Measurements from ENCODE around the gene SMIM43.
A peak's percentile ranks its signal among the peaks of the same experiment; 100 is the strongest.

Gene SMIM43

DNA sequence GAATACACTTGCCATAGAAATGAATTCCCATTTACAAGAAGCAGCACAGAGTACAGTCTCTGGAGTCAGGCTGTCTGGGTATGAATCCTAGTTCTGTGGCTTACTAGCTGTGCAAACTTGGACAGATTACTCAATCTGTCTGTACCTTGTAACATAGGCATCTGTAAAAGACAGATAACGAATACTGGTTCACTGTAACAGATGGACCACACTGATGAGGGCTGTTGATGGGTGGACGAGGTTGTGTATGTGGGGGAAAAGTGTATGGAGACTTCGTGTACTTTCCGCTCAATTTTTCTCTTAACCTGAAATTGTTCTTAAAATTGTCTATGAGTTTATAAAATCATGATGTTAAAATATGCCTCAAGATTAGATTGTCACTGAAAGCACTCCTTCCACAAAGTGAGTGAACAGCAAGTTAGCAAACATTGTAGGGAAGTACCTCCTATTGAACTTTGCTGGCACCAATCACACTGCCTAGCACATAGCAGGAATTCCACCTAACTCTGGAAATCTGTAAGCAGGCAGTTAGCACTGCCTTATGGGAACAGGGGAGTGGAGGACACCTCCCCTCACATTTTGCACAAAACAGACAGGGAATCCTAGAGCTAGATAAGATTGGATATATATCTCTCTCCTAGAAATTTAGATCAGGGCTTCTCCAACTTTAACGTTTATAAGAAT lies 29.7 kb upstream of the SMIM43 start:
- no peaks in the 10 kb centered on the region for H3K79me1 ChIP-seq (ENCODE audit: low read length)
- no peak overlapping the region for H2BK5ac ChIP-seq (ENCODE audit: low read length)
- no peak overlapping the region for H3K56ac ChIP-seq (ENCODE audit: low read length)
- no peak overlapping the region for H3K4ac ChIP-seq (ENCODE audit: low read depth, low read length)
- no peak overlapping the region for H3K9ac ChIP-seq (ENCODE audit: low read length)
- no peak overlapping the region for H3K18ac ChIP-seq (ENCODE audit: low read length)
- no peak overlapping the region for H2AK5ac ChIP-seq (ENCODE audit: low read length)
- no peak overlapping the region for H3K4me3 ChIP-seq (ENCODE audit: low read length)
- no peak overlapping the region for H4K8ac ChIP-seq (ENCODE audit: low read depth, low read length)
- no CpG with 5 or more reads among the region's 5 CpGs for WGBS (ENCODE audit: extremely low coverage, insufficient coverage, low lambda C conversion rate)
- no peaks in the 10 kb centered on the region for H3K27me3 ChIP-seq (ENCODE audit: insufficient read depth, low read length, poor library complexity)
- no peak overlapping the region for H3K4me2 ChIP-seq (ENCODE audit: low read length)
- no peak overlapping the region for H2BK15ac ChIP-seq (replicated peaks; ENCODE audit: low read depth)
- no peak overlapping the region for H3K23ac ChIP-seq (ENCODE audit: low read length)
- no peaks in the 10 kb centered on the region for H3K36me3 ChIP-seq (ENCODE audit: control insufficient read depth, insufficient read depth, low read length)
- H4K5ac ChIP-seq (ENCODE audit: low read length) = no peak overlapping the region
- H3K79me2 ChIP-seq (ENCODE audit: control insufficient read depth, insufficient read depth, low read length) = no peaks in the 10 kb centered on the region
- no peak overlapping the region for H2BK120ac ChIP-seq (ENCODE audit: low read depth, low read length)
- H3K27ac ChIP-seq (ENCODE audit: low read depth, low read length) = no peak overlapping the region
- H3K4me1 ChIP-seq (ENCODE audit: control insufficient read depth, low read depth, low read length) = no peaks in the 10 kb centered on the region
- DNase-seq = peak; percentile 15

DNA sequence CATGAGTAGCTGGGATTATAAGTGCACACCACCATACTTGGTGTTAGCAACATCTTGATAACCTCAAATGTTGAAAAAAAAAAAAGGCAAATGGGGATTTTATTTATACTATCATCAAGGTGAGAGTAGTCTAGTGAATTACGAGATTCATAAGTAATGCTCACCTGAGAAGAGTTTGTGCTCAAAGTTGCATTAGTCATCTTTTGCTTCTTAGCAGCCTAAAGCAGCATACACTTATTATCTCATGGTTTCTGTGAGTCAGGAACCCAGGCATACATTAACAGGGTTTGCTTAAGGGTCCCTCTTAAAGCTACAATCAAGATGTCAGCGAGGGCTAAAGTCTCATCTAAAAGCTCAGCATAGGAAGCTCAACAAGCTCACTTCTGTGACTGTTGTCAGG lies 28.0 kb upstream of the SMIM43 start:
- Histone ChIP-seq H2AK5ac (ENCODE audit: low read length) (no peak overlapping the region), H3K4ac (ENCODE audit: low read depth, low read length) (no peak overlapping the region), H3K27ac (ENCODE audit: low read depth, low read length) (no peak overlapping the region), H4K5ac (ENCODE audit: low read length) (no peak overlapping the region), H3K23ac (ENCODE audit: low read length) (no peak overlapping the region), H3K9ac (ENCODE audit: low read length) (no peak overlapping the region), H3K27me3 (ENCODE audit: insufficient read depth, low read length, poor library complexity) (no peaks in the 10 kb centered on the region), H3K36me3 (ENCODE audit: control insufficient read depth, insufficient read depth, low read length) (no peaks in the 10 kb centered on the region), H3K4me2 (ENCODE audit: low read length) (no peak overlapping the region), H3K79me2 (ENCODE audit: control insufficient read depth, insufficient read depth, low read length) (no peaks in the 10 kb centered on the region), H4K8ac (ENCODE audit: low read depth, low read length) (no peak overlapping the region), H3K4me3 (ENCODE audit: low read length) (no peak overlapping the region), H3K18ac (ENCODE audit: low read length) (no peak overlapping the region), H3K79me1 (ENCODE audit: low read length) (no peaks in the 10 kb centered on the region), H2BK5ac (ENCODE audit: low read length) (no peak overlapping the region), H3K4me1 (ENCODE audit: control insufficient read depth, low read depth, low read length) (no peaks in the 10 kb centered on the region), H3K56ac (ENCODE audit: low read length) (no peak overlapping the region), H2BK120ac (ENCODE audit: low read depth, low read length) (no peak overlapping the region), H2BK15ac (replicated peaks; ENCODE audit: low read depth) (no peak overlapping the region)
- no peak for DNase-seq
- WGBS (ENCODE audit: extremely low coverage, insufficient coverage, low lambda C conversion rate) = no CpG with 5 or more reads among the region's 2 CpGs

DNA sequence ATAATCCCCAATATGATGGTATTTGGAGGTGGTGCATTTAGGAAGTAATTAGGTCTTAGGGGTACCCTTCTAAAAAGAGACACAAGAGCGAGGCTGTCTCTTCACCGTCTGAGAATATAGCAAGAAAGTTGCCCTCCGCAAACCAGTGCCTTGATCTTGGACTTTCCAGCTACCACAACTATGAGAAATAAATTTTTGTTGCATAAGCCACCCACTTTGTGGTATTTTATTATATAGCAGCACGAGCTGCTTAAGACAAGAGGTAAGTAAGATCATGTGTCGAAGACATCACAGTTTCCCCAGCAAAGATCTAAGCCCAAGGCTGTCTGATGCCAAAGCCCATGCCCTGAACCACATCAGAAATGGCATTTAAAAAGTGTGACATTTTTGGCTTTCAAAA lies 26.5 kb upstream of the SMIM43 start:
- no peak overlapping the region for H3K56ac ChIP-seq (ENCODE audit: low read length)
- no peak overlapping the region for H3K4ac ChIP-seq (ENCODE audit: low read depth, low read length)
- no peak overlapping the region for H3K4me3 ChIP-seq (ENCODE audit: low read length)
- H2BK120ac ChIP-seq (ENCODE audit: low read depth, low read length) = no peak overlapping the region
- no peak for DNase-seq
- no peak overlapping the region for H3K27ac ChIP-seq (ENCODE audit: low read depth, low read length)
- H4K8ac ChIP-seq (ENCODE audit: low read depth, low read length) = no peak overlapping the region
- H4K5ac ChIP-seq (ENCODE audit: low read length) = no peak overlapping the region
- H3K79me2 ChIP-seq (ENCODE audit: control insufficient read depth, insufficient read depth, low read length) = no peaks in the 10 kb centered on the region
- H2AK5ac ChIP-seq (ENCODE audit: low read length) = no peak overlapping the region
- H3K18ac ChIP-seq (ENCODE audit: low read length) = no peak overlapping the region
- H3K9ac ChIP-seq (ENCODE audit: low read length) = no peak overlapping the region
- no peak overlapping the region for H2BK5ac ChIP-seq (ENCODE audit: low read length)
- no peaks in the 10 kb centered on the region for H3K36me3 ChIP-seq (ENCODE audit: control insufficient read depth, insufficient read depth, low read length)
- no peaks in the 10 kb centered on the region for H3K4me1 ChIP-seq (ENCODE audit: control insufficient read depth, low read depth, low read length)
- no CpG with 5 or more reads among the region's 5 CpGs for WGBS (ENCODE audit: extremely low coverage, insufficient coverage, low lambda C conversion rate)
- H3K79me1 ChIP-seq (ENCODE audit: low read length) = no peaks in the 10 kb centered on the region
- H2BK15ac ChIP-seq (replicated peaks; ENCODE audit: low read depth) = no peak overlapping the region
- no peak overlapping the region for H3K4me2 ChIP-seq (ENCODE audit: low read length)
- H3K27me3 ChIP-seq (ENCODE audit: insufficient read depth, low read length, poor library complexity) = no peaks in the 10 kb centered on the region
- H3K23ac ChIP-seq (ENCODE audit: low read length) = no peak overlapping the region

DNA sequence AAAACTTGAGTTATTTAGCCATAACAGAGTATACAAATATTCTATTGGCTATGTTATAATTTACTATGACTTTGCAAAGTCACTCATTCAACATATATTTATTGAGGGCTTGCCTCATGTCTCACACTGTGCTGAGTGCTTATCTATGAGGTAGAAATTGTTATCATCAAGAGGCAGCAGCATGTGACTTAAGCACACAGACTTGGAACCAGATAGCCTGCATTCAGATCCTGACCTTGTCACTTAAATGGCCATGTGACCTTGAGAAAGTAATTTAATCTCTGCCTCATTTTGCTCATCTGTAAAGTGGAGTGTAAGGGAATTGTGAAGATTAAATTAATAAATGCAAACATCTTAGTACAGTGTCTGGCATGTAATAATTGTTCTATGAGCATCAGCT lies 26.0 kb upstream of the SMIM43 start:
- Histone ChIP-seq H3K27me3 (ENCODE audit: insufficient read depth, low read length, poor library complexity) (no peaks in the 10 kb centered on the region), H3K4ac (ENCODE audit: low read depth, low read length) (no peak overlapping the region), H2BK5ac (ENCODE audit: low read length) (no peak overlapping the region), H4K8ac (ENCODE audit: low read depth, low read length) (no peak overlapping the region), H3K4me2 (ENCODE audit: low read length) (no peak overlapping the region), H3K56ac (ENCODE audit: low read length) (no peak overlapping the region), H3K79me2 (ENCODE audit: control insufficient read depth, insufficient read depth, low read length) (no peaks in the 10 kb centered on the region), H3K4me3 (ENCODE audit: low read length) (no peak overlapping the region), H3K23ac (ENCODE audit: low read length) (no peak overlapping the region), H2BK120ac (ENCODE audit: low read depth, low read length) (no peak overlapping the region), H4K5ac (ENCODE audit: low read length) (no peak overlapping the region), H3K27ac (ENCODE audit: low read depth, low read length) (no peak overlapping the region), H2BK15ac (replicated peaks; ENCODE audit: low read depth) (no peak overlapping the region), H3K36me3 (ENCODE audit: control insufficient read depth, insufficient read depth, low read length) (no peaks in the 10 kb centered on the region), H3K18ac (ENCODE audit: low read length) (no peak overlapping the region), H3K4me1 (ENCODE audit: control insufficient read depth, low read depth, low read length) (no peaks in the 10 kb centered on the region), H3K9ac (ENCODE audit: low read length) (no peak overlapping the region), H2AK5ac (ENCODE audit: low read length) (no peak overlapping the region), H3K79me1 (ENCODE audit: low read length) (no peaks in the 10 kb centered on the region)
- peak; percentile 9 for DNase-seq

DNA sequence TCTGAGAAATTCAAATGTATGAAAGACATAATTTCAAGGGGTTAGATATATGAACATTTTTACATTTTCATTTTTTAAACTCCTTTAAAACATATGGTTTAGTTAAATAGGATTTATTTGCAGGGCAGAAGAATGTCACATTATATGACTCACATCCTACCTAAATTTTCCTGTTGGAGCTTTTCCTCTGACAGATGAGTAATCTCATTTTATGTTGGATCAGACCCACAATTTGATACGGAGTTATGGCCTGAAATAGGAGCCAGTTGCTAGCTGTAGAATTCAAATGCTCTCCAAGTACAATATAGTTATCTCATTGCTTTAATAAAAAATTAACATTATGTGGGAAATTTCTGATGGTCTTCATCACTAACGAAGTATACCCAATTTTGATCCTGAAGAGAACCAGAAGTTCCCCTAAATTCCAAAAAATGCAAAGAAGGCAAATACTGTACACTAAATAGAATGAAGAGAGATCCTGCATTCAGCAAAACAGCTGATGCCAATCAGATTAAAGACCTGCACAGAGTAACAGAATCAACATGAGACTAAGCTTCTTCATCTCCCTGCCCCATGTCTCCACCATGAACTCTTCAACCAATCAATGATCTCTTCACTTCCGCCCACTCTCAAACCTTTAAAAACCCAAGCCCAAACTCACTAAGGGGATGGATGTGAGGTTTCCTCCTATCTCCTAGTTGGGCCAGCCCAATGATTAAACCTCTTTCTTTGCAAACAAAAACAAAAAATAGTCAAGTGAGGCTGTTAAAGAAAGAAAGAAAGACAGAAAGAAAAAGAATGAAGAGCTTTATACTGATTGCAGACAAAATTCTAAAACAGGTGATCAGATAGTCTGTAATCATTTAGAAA lies 25.2 kb upstream of the SMIM43 start:
- H3K9ac ChIP-seq (ENCODE audit: low read length) = no peak overlapping the region
- no peaks in the 10 kb centered on the region for H3K36me3 ChIP-seq (ENCODE audit: control insufficient read depth, insufficient read depth, low read length)
- no peak overlapping the region for H2AK5ac ChIP-seq (ENCODE audit: low read length)
- no peak overlapping the region for H2BK5ac ChIP-seq (ENCODE audit: low read length)
- WGBS (ENCODE audit: extremely low coverage, insufficient coverage, low lambda C conversion rate) = no CpG with 5 or more reads among the region's 3 CpGs
- H3K27ac ChIP-seq (ENCODE audit: low read depth, low read length) = no peak overlapping the region
- H3K4me1 ChIP-seq (ENCODE audit: control insufficient read depth, low read depth, low read length) = no peaks in the 10 kb centered on the region
- H3K79me1 ChIP-seq (ENCODE audit: low read length) = no peaks in the 10 kb centered on the region
- no peak overlapping the region for H2BK15ac ChIP-seq (replicated peaks; ENCODE audit: low read depth)
- no peak overlapping the region for H3K56ac ChIP-seq (ENCODE audit: low read length)
- no peaks in the 10 kb centered on the region for H3K79me2 ChIP-seq (ENCODE audit: control insufficient read depth, insufficient read depth, low read length)
- H3K27me3 ChIP-seq (ENCODE audit: insufficient read depth, low read length, poor library complexity) = no peaks in the 10 kb centered on the region
- no peak overlapping the region for H3K4ac ChIP-seq (ENCODE audit: low read depth, low read length)
- H3K18ac ChIP-seq (ENCODE audit: low read length) = no peak overlapping the region
- no peak overlapping the region for H3K23ac ChIP-seq (ENCODE audit: low read length)
- no peak overlapping the region for H4K8ac ChIP-seq (ENCODE audit: low read depth, low read length)
- no peak overlapping the region for H4K5ac ChIP-seq (ENCODE audit: low read length)
- DNase-seq = no peak
- H2BK120ac ChIP-seq (ENCODE audit: low read depth, low read length) = no peak overlapping the region
- no peak overlapping the region for H3K4me3 ChIP-seq (ENCODE audit: low read length)
- H3K4me2 ChIP-seq (ENCODE audit: low read length) = no peak overlapping the region

Measured in mesendoderm (in vitro differentiated cells).